HepG2 (cell line): ENCODE measurements around the gene ABTB2. TPM values are rescaled to one million over a fixed set of nuclear protein-coding genes. Genes with fewer than 3 reads are reported as not detected.

Source experiments
- ATAC-seq: fragments of 200-7000 bp; cut with Tn5 transposase; 3 replicates; pipeline ENCODE4 v1.9.1; 2020; ENCODE audit warnings: mild to moderate bottlenecking, moderate library complexity
- BruUV-seq: library from RNA; stranded (reverse); fragments of 400-500 nt; replicated peaks from 2 replicates; lab custom pipeline; 2021; lab: Mats Ljungman, UMichigan
- CTCF ChIA-PET: fragments of 300-600 bp; formaldehyde crosslinking; extraction: SDS; loops from one replicate; lab custom pipeline; 2021; ENCODE audit warnings: low total read pairs, inconsistent platforms, low intra/inter-chr PET ratio; lab: Yijun Ruan, JAX
- POLR2A ChIA-PET: fragments of 350-600 bp; sonication (Branson Sonifier 250); formaldehyde crosslinking; loops from one replicate; lab custom pipeline; 2020; ENCODE audit warnings: antibody characterized with exemption, inconsistent platforms; lab: Yijun Ruan, JAX
- DNase-seq: peaks from one replicate; pipeline ENCODE4 v3.0.0-alpha.2; 2015; ENCODE audit warnings: low spot score
- FAIRE-seq: peaks from 3 replicates; lab custom pipeline; 2011; peaks lifted over from hg19 to GRCh38; lab: Jason Lieb, UNC
- H2AFZ ChIP-seq: one replicate; pipeline ENCODE4 v1.6.1; 2011; ENCODE audit warnings: low read length, inconsistent platforms
- H3K27ac ChIP-seq: fragments of 300-600 bp; 3 replicates; pipeline ENCODE4 v1.8.0; 2011; ENCODE audit warnings: mixed run types, mild to moderate bottlenecking, mixed read lengths, low read length, inconsistent platforms; ENCODE audit not compliant: insufficient read depth; ENCODE audit errors: extremely low read length
- H3K27me3 ChIP-seq, 2 experiments: fragments of 200-600 bp in 1 of 2; 2 replicates in 1 of 2; 3 replicates in 1 of 2; pipeline versions ENCODE4 v1.6.0 to v1.8.0; 2011; ENCODE audit warnings: low read length in 2 of 2, mild to moderate bottlenecking in 2 of 2, moderate library complexity in 2 of 2, inconsistent platforms in 1 of 2; ENCODE audit not compliant: insufficient read depth in 2 of 2, control insufficient read depth in 1 of 2
- H3K36me3 ChIP-seq, 2 experiments: fragments of 200-600 bp in 1 of 2; replicated peaks in 1 of 2; 2 replicates in 1 of 2; 3 replicates in 1 of 2; pipeline versions ENCODE4 v1.5.1 to v1.8.0; 2011; ENCODE audit warnings: low read length in 2 of 2, inconsistent platforms in 1 of 2; ENCODE audit not compliant: insufficient read depth in 2 of 2, control insufficient read depth in 1 of 2
- H3K4me1 ChIP-seq: 2 replicates; pipeline ENCODE4 v1.5.1; 2012; ENCODE audit warnings: low read length, inconsistent platforms; ENCODE audit not compliant: insufficient read depth
- H3K4me2 ChIP-seq: 2 replicates; pipeline ENCODE4 v1.6.0; 2011; ENCODE audit warnings: low read depth, low read length, inconsistent platforms
- H3K4me3 ChIP-seq, 3 experiments: fragments of 200-600 bp in 1 of 3; sonication (generic), shearing (Covaris generic) in 1 of 3; replicated peaks in 1 of 3; 2 replicates each; pipeline ENCODE4 v1.5.1; 2011 to 2016; ENCODE audit warnings: low read length in 3 of 3, inconsistent platforms in 2 of 3, low read depth in 2 of 3, mild to moderate bottlenecking in 2 of 3, control low read depth in 1 of 3, mixed read lengths in 1 of 3; ENCODE audit not compliant: insufficient read depth in 1 of 3
- H3K79me2 ChIP-seq: one replicate; pipeline ENCODE4 v1.6.1; 2011; ENCODE audit warnings: low read length, inconsistent platforms; ENCODE audit not compliant: insufficient read depth
- H3K9ac ChIP-seq: 2 replicates; pipeline ENCODE4 v1.6.0; 2011; ENCODE audit warnings: mild to moderate bottlenecking, low read depth, low read length, inconsistent platforms; ENCODE audit not compliant: insufficient read depth
- H3K9me3 ChIP-seq: 2 replicates; pipeline ENCODE4 v1.5.1; 2012; ENCODE audit warnings: mild to moderate bottlenecking, low read length
- H4K20me1 ChIP-seq: 2 replicates; pipeline ENCODE4 v1.6.0; 2011; ENCODE audit warnings: inconsistent platforms, mild to moderate bottlenecking, low read length, moderate library complexity; ENCODE audit not compliant: insufficient read depth
- FOSL2 ChIP-seq: sonication (generic); formaldehyde crosslinking; IDR thresholded peaks from 2 replicates; pipeline ENCODE4 v1.4.0; 2020; ENCODE audit warnings: missing genetic modification reagents
- RARA ChIP-seq: IDR thresholded peaks from 2 replicates; pipeline ENCODE4 v1.6.1; 2016; ENCODE audit warnings: missing genetic modification reagents, missing compliant biosample characterization
- WIZ ChIP-seq: sonication (generic); formaldehyde crosslinking; IDR thresholded peaks from 2 replicates; pipeline ENCODE4 v1.5.1; 2020; ENCODE audit warnings: mild to moderate bottlenecking, missing genetic modification reagents
- ZNF431 ChIP-seq: sonication (generic); formaldehyde crosslinking; IDR thresholded peaks from 2 replicates; pipeline ENCODE4 v1.9.0; 2022; ENCODE audit warnings: missing genetic modification reagents, low read depth, mild to moderate bottlenecking, borderline replicate concordance
- ZNF543 ChIP-seq: sonication (generic); formaldehyde crosslinking; IDR thresholded peaks from 2 replicates; pipeline ENCODE4 v1.4.0; 2020; ENCODE audit warnings: mild to moderate bottlenecking, missing genetic modification reagents
- ZNF574 ChIP-seq: sonication (generic); formaldehyde crosslinking; IDR thresholded peaks from 2 replicates; pipeline ENCODE4 v1.4.0; 2020; ENCODE audit warnings: missing genetic modification reagents
- WGBS: methylation state at CpG from one replicate; pipeline ENCODE4 v1.1.6; 2017; ENCODE audit warnings: low lambda C conversion rate; 5-methylcytosine and 5-hydroxymethylcytosine counted together
- in situ Hi-C: cut with HindIII; loops from 2 replicates; pipeline ENCODE4 v1.10.0; 2017; ENCODE audit warnings: low pct_unique_long_range_greater_than_20kb; ENCODE audit not compliant: extremely low pct_ligation_motif_present
- intact Hi-C: fragments of 100-400 bp; cut with micrococcal nuclease; formaldehyde crosslinking; loops from one replicate; pipeline ENCODE4 v1.10.0; 2022; ENCODE audit not compliant: unreplicated experiment
- polyA plus RNA-seq, 8 experiments: library from polyadenylated mRNA; depleted of rRNA in 3 of 8; stranded (reverse) in 7 of 8; unstranded in 1 of 8; fragments of >200 nt; fragmentation: Illumina TruSeq in 4 of 8; extraction: Trizol in 4 of 8; gene quantifications; 2 replicates each; pipeline versions ENCODE4 v1.2.1 to v1.2.3, GENCODE V29; 2011 to 2016; ENCODE audit warnings: low read depth in 4 of 8, missing spikeins in 1 of 8, mixed read lengths in 1 of 8; ENCODE audit not compliant: insufficient read depth in 1 of 8
- total RNA-seq, 5 experiments: library from RNA; depleted of rRNA; stranded (reverse); fragments of >200 nt; fragmentation: Illumina TruSeq; extraction: Trizol; gene quantifications; 2 replicates each; pipeline ENCODE4 v1.2.3, GENCODE V29; 2016; ENCODE audit warnings: low read depth in 1 of 5

Gene ABTB2
- total and polyA plus RNA-seq, 2 of the 13 experiments (the other 11 are each of a cell fraction or from before 2014, with no cell fraction given), result 5.1 to 15.4 TPM

- intact Hi-C loops, result no loop called here
- no peaks in the 10 kb centered on the region; the same call in 1 of the 2 replicates for H4K20me1 ChIP-seq
- H3K36me3 ChIP-seq, result peaks cover 4 to 9% of the 10 kb centered on the region in 2 experiments; a peak in 2 of 5 replicates
Observed at GRCh38 chr11:34346551-34346950, 11.3 kb downstream of the ABTB2 start.

More at GRCh38 chr11:34346551-34346950, 11.3 kb downstream of the ABTB2 start:
- no peak overlapping the region for H2AFZ ChIP-seq
- H3K27ac ChIP-seq, result peak overlapping the region; percentile 66
- BruUV-seq, result no TSS peak
- no peaks in the 10 kb centered on the region for H3K27me3 ChIP-seq
- no peak overlapping the region for H3K4me3 ChIP-seq
- no peak overlapping the region for H3K4me2 ChIP-seq
- H3K9me3 ChIP-seq, result no peaks in the 10 kb centered on the region
- ChIA-PET CTCF (interaction anchor here (2.3 kb wide), 1 partner anchor 13 kb away, joined by 9 read pairs; no protein-coding TSS in a partner anchor), POLR2A (interaction anchor here (2.0 to 5.4 kb wide), 2 partner anchors 11 to 12 kb away, joined by 6 to 81 read pairs; partner anchors contain the start of gene ABTB2)
- peaks cover 92% of the 10 kb centered on the region for H3K79me2 ChIP-seq
- ATAC-seq (no peak), DNase-seq (no peak), FAIRE-seq (no peak)
- in situ Hi-C loops, result no loop called here
- no peak for TF ChIP-seq WIZ
- no peak for TF ChIP-seq ZNF543 (CRISPR knock-in tag)
- TF ChIP-seq RARA (CRISPR knock-in tag), result peak; percentile 76
- TF ChIP-seq ZNF431 (CRISPR knock-in tag), result no peak
- TF ChIP-seq FOSL2, result peak; percentile 38; the same call in 1 of the 2 replicates
- no peak for TF ChIP-seq ZNF574
- H3K4me1 ChIP-seq, result peaks cover 99% of the 10 kb centered on the region
- WGBS, result 81% methylated on average over 6 of the region's 6 CpGs
- H3K9ac ChIP-seq, result no peak overlapping the region
